Measurements from ENCODE around the gene SKAP1.
"Not testable (repeated sequence)": the region's sequence is repeated elsewhere in the genome, so short reads cannot be mapped to it uniquely, and the experiment has no call there.

SKAP1 gene

DNA sequence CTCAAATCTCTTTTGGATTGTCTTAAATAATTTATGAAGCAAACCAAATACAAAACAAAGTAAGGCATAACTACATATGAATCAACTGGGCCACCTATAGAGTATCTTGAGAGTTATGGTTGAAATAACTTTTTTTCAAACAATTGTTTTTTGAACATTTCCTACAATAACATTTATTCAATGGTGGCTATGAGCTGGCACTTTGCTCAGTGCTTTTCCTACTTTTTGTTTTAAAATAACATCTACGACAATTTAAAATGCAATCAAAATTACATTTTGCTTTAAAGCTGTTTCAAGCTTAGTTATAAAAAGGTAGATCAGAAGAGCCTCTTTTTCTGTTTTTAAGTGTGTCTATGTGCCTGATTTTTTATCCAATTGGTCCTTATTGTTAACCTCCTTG, 238.7 kb downstream of the SKAP1 start:
- no peak overlapping the region for H3K4me3 ChIP-seq (ENCODE audit: low read depth, low read length)
- DNase-seq (ENCODE audit: low read depth), result no peak
- TF ChIP-seq, protein P1, sequence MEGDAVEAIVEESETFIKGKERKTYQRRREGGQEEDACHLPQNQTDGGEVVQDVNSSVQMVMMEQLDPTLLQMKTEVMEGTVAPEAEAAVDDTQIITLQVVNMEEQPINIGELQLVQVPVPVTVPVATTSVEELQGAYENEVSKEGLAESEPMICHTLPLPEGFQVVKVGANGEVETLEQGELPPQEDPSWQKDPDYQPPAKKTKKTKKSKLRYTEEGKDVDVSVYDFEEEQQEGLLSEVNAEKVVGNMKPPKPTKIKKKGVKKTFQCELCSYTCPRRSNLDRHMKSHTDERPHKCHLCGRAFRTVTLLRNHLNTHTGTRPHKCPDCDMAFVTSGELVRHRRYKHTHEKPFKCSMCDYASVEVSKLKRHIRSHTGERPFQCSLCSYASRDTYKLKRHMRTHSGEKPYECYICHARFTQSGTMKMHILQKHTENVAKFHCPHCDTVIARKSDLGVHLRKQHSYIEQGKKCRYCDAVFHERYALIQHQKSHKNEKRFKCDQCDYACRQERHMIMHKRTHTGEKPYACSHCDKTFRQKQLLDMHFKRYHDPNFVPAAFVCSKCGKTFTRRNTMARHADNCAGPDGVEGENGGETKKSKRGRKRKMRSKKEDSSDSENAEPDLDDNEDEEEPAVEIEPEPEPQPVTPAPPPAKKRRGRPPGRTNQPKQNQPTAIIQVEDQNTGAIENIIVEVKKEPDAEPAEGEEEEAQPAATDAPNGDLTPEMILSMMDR (IDR thresholded peaks at IDR 0.05; ENCODE audit: insufficient read depth, low read depth, low read length, missing control alignments), result no peak

DNA sequence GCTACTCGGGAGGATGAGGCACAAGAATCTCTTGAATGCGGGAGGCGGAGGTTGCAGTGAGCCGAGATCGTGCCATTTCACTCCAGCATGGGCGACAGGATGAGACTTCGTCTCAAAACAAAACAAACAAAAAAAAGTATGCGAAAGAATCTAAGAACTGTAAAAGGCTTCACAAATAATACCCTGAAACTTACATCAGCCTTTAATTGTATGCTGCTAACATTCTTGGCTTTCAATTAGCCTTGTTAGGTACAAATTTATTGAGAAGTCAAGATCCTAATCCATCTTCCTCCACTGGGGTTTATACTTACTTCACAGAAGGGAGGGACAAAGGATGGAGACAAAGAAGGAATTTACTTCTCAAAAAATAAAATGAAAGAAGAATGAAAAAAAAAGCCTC, 239.1 kb downstream of the SKAP1 start:
- no peak for DNase-seq (ENCODE audit: low read depth)
- H3K4me3 ChIP-seq (ENCODE audit: low read depth, low read length), result no peak overlapping the region
- TF ChIP-seq, protein P1 (IDR thresholded peaks at IDR 0.05; ENCODE audit: insufficient read depth, low read depth, low read length, missing control alignments), result no peak

DNA sequence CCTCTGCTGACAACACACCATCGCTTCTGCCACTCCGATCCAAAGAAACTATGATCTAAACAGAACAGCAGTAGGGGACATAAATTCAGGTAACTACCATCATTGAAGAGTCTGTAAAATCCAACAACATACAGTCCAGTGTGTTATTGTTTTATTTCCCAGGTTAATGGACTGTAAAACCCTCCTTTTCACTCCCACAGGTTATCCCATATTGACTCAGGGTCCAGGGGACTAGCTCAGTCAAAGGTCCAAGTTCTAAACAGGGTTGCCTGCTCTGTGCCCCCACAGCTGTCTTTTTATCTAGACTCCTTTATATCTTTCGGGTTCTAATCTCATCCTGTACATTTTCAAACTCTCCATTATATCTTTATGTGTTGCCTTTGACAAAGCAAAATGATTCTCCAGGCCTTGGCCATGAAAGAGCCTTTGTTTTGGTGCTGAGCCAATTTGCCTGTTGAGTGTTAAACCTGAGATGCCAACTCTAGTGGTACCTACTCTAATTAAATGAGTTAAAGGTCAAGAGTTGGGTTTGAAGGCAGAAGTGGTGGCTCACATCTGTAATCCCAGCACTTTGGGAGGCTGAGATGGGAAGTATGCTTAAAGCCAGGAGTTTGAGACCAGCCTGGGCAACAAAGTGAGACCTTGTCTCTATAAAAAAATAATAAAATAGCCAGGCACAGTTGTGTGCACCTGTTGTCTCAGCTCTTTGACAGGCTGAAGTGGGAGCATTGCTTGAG, 242.0 kb downstream of the SKAP1 start:
- TF ChIP-seq, protein P1 (IDR thresholded peaks at IDR 0.05; ENCODE audit: insufficient read depth, low read depth, low read length, missing control alignments), result no peak
- DNase-seq (ENCODE audit: low read depth), result no peak
- H3K4me3 ChIP-seq (ENCODE audit: low read depth, low read length), result no peak overlapping the region

GRCh38 chr17:48186317-48186716, 243.7 kb downstream of the SKAP1 start:
- not testable (repeated sequence) for H3K4me3 ChIP-seq (ENCODE audit: low read depth, low read length); DNase-seq (ENCODE audit: low read depth)

GRCh38 chr17:48184721-48185120, 245.3 kb downstream of the SKAP1 start:
- H3K4me3 ChIP-seq (ENCODE audit: low read depth, low read length), result no peak overlapping the region
- no peak for DNase-seq (ENCODE audit: low read depth)
- TF ChIP-seq, protein P1 (IDR thresholded peaks at IDR 0.05; ENCODE audit: insufficient read depth, low read depth, low read length, missing control alignments), result no peak

GRCh38 chr17:48181653-48182052, 248.4 kb downstream of the SKAP1 start:
- DNase-seq (ENCODE audit: low read depth), result no peak
- TF ChIP-seq, protein P1 (IDR thresholded peaks at IDR 0.05; ENCODE audit: insufficient read depth, low read depth, low read length, missing control alignments), result no peak
- no peak overlapping the region for H3K4me3 ChIP-seq (ENCODE audit: low read depth, low read length)

DNA sequence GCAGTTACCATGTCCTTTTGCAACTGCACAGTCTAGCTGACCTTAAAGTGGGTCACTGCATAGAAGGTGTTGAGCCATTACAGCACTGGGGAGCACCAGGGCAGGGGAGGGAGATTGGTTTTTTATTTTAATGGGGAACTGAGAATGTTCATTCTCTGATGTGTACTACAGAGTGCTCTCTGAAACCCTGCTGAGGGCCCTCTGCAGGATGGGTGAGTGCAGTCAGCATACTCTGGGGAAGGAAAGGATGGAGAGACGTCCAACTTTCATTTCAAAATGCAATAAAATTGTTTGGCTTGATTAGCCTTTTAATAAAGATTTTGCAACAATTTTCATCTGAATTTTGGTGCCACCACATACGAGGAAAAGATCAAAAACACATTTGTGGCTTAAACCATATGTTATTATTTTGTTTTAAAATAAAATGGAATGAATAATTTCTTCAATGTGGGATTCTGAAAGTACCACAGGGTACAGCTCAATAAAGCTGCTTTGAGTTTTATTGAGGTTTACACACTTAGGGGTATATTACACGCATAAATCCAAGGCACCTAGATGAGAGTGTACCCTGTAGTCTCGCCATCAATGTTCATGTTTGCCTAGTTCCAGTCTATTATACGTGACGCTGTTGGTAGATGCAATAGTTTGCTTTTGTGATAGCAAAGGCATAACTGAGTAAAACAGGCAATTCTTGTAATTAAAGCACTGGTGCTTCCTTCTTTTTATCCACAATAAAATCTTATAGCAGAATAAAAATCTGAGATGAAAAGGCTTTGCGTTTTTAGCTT, 249.0 kb downstream of the SKAP1 start:
- no peak overlapping the region for H3K4me3 ChIP-seq (ENCODE audit: low read depth, low read length)
- DNase-seq (ENCODE audit: low read depth), result no peak
- TF ChIP-seq, protein P1 (IDR thresholded peaks at IDR 0.05; ENCODE audit: insufficient read depth, low read depth, low read length, missing control alignments), result no peak
